Inferior parietal cortex (tissue), 1 donor: ENCODE measurements around the gene TBXAS1.
A peak's percentile ranks its signal among the peaks of the same experiment; 100 is the strongest.

Experiments
- DNase-seq: peaks from one replicate; pipeline ENCODE4 v3.0.0-alpha.2; 2016; ENCODE audit errors: extremely low spot score

TBXAS1 gene

GRCh38 chr7:140000666-140001268 is 171.7 kb downstream of the TBXAS1 start:
- DNase-seq: no peak

DNA sequence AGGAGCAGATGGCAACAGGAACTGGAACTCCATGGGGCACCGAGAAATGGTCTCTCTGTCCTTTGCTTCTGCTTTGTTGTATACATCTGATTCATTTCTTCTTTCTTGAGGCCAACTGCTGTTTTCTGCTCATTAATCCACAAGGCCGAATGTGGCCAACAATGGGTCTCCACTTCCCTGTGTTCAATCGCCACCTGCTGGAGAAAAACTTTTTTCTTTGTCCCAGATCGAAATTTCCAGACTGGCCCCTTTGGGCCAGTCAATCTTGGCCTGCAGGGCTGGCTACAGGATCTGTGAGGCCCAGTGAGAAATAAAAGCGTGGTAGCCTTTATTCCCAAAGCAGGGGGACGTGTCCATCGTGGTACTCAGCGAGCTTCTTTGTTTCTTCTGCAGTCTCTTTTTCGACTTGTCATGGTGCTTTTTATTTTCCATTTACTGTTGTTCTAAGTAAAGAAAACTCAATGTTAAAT is 174.9 kb downstream of the TBXAS1 start:
- DNase-seq: peak; percentile 53

DNA sequence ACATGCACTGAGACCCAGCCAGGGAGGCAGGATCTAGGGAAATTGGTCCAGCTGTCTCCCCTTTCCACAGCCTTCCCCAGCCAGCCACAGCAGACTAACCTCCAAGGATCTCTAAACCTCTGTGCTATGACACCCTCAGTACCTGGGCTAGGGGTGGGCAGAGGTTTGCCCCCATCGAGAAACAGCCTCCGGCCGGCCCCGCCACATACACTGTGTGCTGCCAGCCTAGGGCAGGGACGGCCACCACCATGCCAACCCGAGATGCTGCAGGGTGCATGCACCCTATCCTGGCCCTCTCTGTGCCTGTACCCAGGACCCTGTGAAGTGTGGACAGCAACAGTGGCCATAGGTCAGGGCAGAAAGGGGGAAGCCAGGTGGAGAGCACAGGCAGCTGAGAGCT is 175.6 kb downstream of the TBXAS1 start:
- DNase-seq: no peak

- no peak for DNase-seq
Measured at GRCh38 chr7:140005341-140005740, 176.3 kb downstream of the TBXAS1 start.

- no peak for DNase-seq
Measured at GRCh38 chr7:140005754-140006503, 176.9 kb downstream of the TBXAS1 start.

DNA sequence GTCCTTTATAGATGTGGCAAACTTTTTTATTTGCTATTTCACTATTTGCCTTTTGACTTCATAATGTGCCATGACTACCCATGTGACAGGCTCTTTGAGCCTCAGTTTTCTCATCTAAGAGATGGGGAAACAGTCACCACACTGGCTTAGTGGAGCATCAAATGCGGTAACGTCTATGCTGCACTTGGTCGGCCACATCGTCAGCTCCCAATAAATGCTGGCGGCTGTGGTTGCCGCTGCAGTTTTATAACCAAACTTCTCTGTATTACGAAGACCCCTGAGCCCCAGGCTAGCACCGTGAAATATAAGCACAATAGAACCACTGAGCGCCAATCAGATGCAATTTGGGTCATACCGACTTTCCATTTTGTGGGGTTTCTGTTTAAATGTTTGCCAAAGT is 177.5 kb downstream of the TBXAS1 start:
- DNase-seq: no peak

DNA sequence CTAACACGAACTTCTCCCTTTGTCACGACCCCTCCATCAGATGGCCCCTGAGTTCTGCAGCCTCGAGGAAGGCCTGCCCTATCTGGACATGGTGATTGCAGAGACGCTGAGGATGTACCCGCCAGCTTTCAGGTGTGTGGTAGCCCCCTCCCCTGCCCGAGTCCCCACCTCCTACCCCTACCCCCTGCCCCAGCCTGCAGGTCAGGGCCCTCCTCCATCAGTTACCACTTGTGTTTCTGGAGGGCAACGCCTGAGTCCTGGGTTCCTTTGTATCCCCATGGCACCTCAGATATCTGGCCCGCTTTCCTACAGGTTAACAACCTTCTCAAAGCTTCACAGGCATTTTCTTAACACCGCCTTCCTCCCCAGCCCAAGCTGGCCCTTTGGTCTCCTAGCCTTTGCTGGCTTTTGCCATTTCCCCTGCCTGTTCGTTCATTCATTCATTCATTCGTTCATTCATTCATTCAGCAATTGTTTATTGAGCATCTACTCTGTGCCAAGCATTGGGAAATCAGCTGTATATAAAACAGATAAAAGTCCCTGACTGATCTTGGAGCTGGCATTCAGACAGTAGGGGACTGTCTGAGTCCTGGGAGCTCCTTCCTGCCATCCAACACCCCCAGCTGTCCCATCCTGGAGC is 178.1 kb downstream of the TBXAS1 start:
- no peak for DNase-seq

GRCh38 chr7:140008755-140009610 is 179.9 kb downstream of the TBXAS1 start:
- DNase-seq: no peak

- no peak for DNase-seq
Measured at GRCh38 chr7:140009735-140010134, 180.7 kb downstream of the TBXAS1 start.

DNA sequence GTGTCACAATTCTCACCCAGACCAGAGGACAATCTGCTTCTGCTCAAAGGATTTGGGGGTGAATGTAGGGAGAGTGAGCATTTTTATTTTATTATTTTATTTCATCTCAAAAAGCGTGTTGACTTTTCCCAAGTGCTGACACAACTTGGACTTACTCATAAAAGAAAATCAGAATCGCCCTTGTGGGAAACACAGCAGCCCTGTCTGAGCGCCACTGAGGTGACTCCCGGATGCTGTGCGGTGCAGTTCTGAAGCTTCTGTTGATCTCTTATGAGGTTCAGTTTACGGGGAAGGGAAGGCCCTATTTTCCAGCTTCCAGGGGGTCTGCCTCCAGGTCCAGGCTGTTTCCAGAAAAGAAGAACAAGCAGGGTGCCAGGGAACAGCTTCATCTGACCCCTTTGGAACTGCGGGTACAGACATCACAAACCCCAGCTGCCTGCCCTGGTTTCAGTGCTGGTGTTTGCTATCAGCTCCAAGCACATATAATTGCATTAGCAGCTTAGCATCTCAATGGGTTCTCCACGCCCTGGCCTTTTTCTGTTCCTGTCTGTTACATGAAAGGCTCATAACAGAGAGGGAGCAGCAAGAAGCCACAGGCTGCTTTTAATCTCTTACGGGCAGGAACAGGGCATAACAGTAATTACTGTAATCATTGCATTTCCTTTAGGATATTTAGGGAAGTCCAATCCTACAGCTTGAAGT is 181.3 kb downstream of the TBXAS1 start:
- no peak for DNase-seq

DNA sequence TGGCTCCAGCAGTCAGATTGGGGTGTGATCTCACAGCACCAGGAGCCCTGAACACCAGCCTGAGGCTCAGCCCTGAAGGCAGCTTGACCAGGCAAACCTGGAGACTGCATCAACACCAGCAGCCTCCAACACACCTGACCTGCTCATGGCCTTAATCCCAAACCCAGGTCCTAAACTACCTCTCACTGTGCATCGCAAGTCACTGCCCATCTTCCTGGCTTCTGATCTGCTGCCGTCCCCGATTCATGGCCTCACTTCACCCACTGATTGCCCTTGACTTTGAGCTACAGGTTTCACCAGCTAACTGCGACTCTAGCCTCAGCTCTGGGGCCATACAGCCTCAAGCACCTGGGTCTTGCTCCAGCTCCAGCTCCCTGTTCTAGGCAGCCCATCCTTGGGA is 184.6 kb downstream of the TBXAS1 start:
- no peak for DNase-seq

GRCh38 chr7:140014123-140014522 is 185.1 kb downstream of the TBXAS1 start:
- no peak for DNase-seq

- DNase-seq: no peak
Measured at GRCh38 chr7:140015471-140015970, 186.5 kb downstream of the TBXAS1 start.

DNA sequence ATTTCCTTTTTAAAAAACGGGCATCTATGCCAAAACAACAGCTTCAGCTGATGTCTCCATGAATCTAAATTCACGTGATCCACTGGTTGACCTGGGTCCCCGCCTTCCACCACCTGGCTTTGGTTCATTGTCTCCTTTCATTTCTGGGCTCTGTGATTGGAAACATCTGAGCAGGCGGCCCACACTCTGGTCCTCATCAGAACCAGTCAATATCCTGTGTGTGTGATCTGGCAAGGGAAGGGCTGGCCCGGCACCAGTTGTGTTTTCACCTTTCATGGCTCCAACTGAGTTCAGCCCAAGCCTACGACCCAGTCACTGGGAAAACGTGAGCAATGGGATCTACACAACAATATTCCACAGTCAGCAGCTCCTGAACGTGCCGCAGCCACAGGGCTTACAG is 187.5 kb downstream of the TBXAS1 start:
- no peak for DNase-seq

DNA sequence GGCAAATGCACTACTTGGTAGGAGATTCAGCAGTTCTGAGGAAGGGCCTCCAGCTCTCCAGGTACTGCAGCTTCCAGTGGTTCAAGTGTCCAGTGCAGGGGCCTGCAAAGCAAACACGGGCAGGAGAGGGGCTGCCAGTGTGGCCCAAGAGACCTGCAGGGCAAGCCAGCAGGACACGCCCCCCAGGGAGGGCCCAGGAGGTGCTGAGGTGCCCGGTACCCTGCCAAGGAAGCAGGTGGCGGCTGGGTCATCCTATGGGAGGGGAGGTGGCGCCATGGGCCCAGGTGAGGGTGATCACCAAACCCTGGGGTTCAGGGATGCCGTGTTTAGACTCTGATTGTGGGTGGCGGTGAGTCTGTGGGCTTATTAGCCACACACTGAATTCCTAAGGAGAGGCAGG is 188.0 kb downstream of the TBXAS1 start:
- DNase-seq: no peak

- no peak for DNase-seq
Measured at GRCh38 chr7:140017543-140017942, 188.5 kb downstream of the TBXAS1 start.

GRCh38 chr7:140018125-140019043 is 189.3 kb downstream of the TBXAS1 start:
- no peak for DNase-seq

DNA sequence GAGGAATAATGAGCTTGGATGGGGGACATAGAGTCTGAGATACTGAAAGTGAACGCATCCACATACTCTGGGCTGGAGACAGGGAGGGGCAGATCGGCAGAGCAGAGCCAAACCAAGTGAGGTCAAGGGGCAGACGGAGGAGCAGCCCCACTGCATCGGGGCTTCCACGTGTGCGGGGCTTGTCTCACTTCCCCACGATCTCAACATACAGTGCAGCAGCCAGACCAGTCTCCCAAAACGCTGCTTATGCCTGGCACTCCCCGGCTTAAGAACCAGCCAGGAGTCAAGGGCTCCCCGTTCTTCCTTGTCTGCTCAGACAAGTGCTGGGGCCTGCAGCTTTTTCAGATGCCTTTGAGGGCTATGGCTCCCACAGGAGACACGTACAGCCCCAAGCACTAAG is 190.1 kb downstream of the TBXAS1 start:
- no peak for DNase-seq

GRCh38 chr7:140019606-140020005 is 190.5 kb downstream of the TBXAS1 start:
- DNase-seq: no peak

- no peak for DNase-seq
Measured at GRCh38 chr7:140021603-140022002, 192.5 kb downstream of the TBXAS1 start.
